GM10248 (cell line): Measurements from ENCODE around the gene GLIS1.

Experiments
- CTCF ChIA-PET: fragments of 300-600 bp; sonication (Branson Sonifier 250); formaldehyde crosslinking; extraction: SDS; loops from one replicate; lab custom pipeline; 2021; ENCODE audit warnings: antibody characterized with exemption; lab: Yijun Ruan, JAX
- POLR2A ChIA-PET: fragments of 350-650 bp; sonication (Branson Sonifier 250); formaldehyde crosslinking; extraction: SDS; loops from one replicate; lab custom pipeline; 2020; ENCODE audit warnings: antibody characterized with exemption; lab: Yijun Ruan, JAX
- DNase-seq: peaks from one replicate; pipeline ENCODE4 v3.0.0; 2012; ENCODE audit errors: extremely low spot score
- CTCF ChIP-seq: IDR thresholded peaks from 2 replicates; pipeline ENCODE4 v1.5.1; 2012; ENCODE audit warnings: mild to moderate bottlenecking, low read depth; ENCODE audit errors: extremely low read depth, missing control alignments, control extremely low read depth

The GLIS1 gene

GRCh38 chr1:53614231-53615021, 124.5 kb downstream of the GLIS1 start:
- POLR2A ChIA-PET = no interaction called here
- no peak for DNase-seq
- CTCF ChIA-PET = no interaction called here
- TF ChIP-seq CTCF = no peak

GRCh38 chr1:53608676-53609075, 130.3 kb downstream of the GLIS1 start:
- DNase-seq = no peak
- ChIA-PET POLR2A (no interaction called here), CTCF (interaction anchor here (1.7 kb wide), 1 partner anchor 36 kb away, joined by 3 read pairs; no protein-coding TSS in a partner anchor)
- no peak for TF ChIP-seq CTCF

GRCh38 chr1:53608071-53608470, 130.9 kb downstream of the GLIS1 start:
- ChIA-PET POLR2A (no interaction called here), CTCF (interaction anchor here (1.7 kb wide), 1 partner anchor 36 kb away, joined by 3 read pairs; no protein-coding TSS in a partner anchor)
- no peak for TF ChIP-seq CTCF
- DNase-seq = no peak

GRCh38 chr1:53606651-53607051, 132.3 kb downstream of the GLIS1 start:
- DNase-seq = no peak
- ChIA-PET POLR2A (no interaction called here), CTCF (interaction anchor here (1.3 kb wide), 1 partner anchor 21 kb away, joined by 3 read pairs; no protein-coding TSS in a partner anchor)

GRCh38 chr1:53606197-53606596, 132.8 kb downstream of the GLIS1 start:
- ChIA-PET CTCF (interaction anchor here (1.3 kb wide), 1 partner anchor 20 kb away, joined by 3 read pairs; no protein-coding TSS in a partner anchor), POLR2A (no interaction called here)
- no peak for TF ChIP-seq CTCF
- no peak for DNase-seq

More at GRCh38 chr1:53606651-53607051, 132.3 kb downstream of the GLIS1 start:
- TF ChIP-seq CTCF = no peak

- CTCF ChIA-PET = no interaction called here
- DNase-seq = no peak
- POLR2A ChIA-PET = no interaction called here
- TF ChIP-seq CTCF = no peak
Observed at GRCh38 chr1:53605181-53605580, 133.8 kb downstream of the GLIS1 start.
